ENCODE measurements around the gene NEAT1.

DNA sequence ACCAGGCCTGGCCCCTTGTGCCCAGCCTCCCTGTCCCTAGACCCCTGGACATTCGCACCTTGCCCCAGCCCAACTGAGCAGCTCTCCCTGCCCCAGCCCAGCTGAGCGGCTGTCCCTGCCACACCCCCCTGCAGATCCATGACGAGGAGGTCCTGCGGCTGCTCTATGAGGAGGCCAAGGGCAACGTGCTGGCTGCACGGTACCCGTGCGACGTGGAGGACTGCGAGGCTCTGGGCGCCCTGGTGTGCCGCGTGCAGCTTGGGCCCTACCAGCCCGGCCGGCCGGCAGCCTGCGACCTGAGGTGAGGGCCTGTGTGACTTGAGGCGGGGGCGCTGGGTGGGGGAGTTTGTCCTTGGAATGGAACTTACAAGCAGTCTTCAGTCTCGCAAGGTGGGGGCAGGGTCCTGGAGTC lies 28.5 kb upstream of the NEAT1 start:
- TF ChIP-seq YY1 (IDR thresholded peaks at IDR 0.05; ENCODE audit: insufficient read depth, insufficient read length) (no peak), SUZ12 (IDR thresholded peaks at IDR 0.05; ENCODE audit: extremely low read depth, insufficient read depth, insufficient read length) (no peak), ZNF274 (IDR thresholded peaks at IDR 0.05; ENCODE audit: low read depth, low read length) (no peak)
